GM12878 (cell line): Measurements from ENCODE around the gene MICAL3. TPM values are rescaled to one million over a fixed set of nuclear protein-coding genes. Genes with fewer than 3 reads are reported as not detected.

Experiments used
- ATAC-seq: fragments of 200-7000 bp; cut with Tn5 transposase; 3 replicates; pipeline ENCODE4 v1.9.1; 2020; ENCODE audit warnings: mild to moderate bottlenecking, moderate library complexity
- BruUV-seq: library from RNA; stranded (reverse); fragments of 400-500 nt; replicated peaks from 2 replicates; lab custom pipeline; 2021; lab: Mats Ljungman, UMichigan
- CTCF ChIA-PET: fragments of 300-600 bp; sonication (Branson Sonifier 250); formaldehyde crosslinking; extraction: SDS; loops from one replicate; lab custom pipeline; 2021; ENCODE audit warnings: inconsistent platforms; lab: Yijun Ruan, JAX
- POLR2A ChIA-PET: fragments of 350-600 bp; formaldehyde crosslinking; extraction: SDS; loops from one replicate; lab custom pipeline; 2021; ENCODE audit warnings: inconsistent platforms; lab: Charles Lee
- RAD21 ChIA-PET: fragments of 300-600 bp; sonication (Branson Sonifier 250); formaldehyde crosslinking; loops from one replicate; lab custom pipeline; 2023; ENCODE audit warnings: antibody characterized with exemption; ENCODE audit not compliant: unreplicated experiment; lab: Charles Lee
- SMC1A ChIA-PET: fragments of 300-600 bp; sonication (Branson Sonifier 250); formaldehyde crosslinking; loops from one replicate; lab custom pipeline; 2023; ENCODE audit not compliant: unreplicated experiment, uncharacterized antibody; lab: Charles Lee
- DNase-seq: peaks from one replicate; pipeline ENCODE4 v3.0.0-alpha.2; 2011; ENCODE audit warnings: low read depth, low spot score
- FAIRE-seq: peaks from 3 replicates; lab custom pipeline; 2011; peaks lifted over from hg19 to GRCh38; lab: Jason Lieb, UNC
- H2AFZ ChIP-seq: 2 replicates; pipeline ENCODE4 v1.6.0; 2011; ENCODE audit warnings: low read depth, low read length, control low read depth; ENCODE audit not compliant: control insufficient read depth
- H3K27ac ChIP-seq: 2 replicates; pipeline ENCODE4 v1.5.1; 2011; ENCODE audit warnings: control low read depth; ENCODE audit not compliant: control insufficient read depth, insufficient read depth
- H3K27me3 ChIP-seq, 2 experiments: replicated peaks in 1 of 2; 2 replicates each; pipeline versions ENCODE4 v1.6.0 to v1.6.1; 2011; ENCODE audit warnings: low read length in 1 of 2; ENCODE audit not compliant: control insufficient read depth in 2 of 2, insufficient read depth in 2 of 2
- H3K36me3 ChIP-seq, 2 experiments: 2 replicates each; pipeline ENCODE4 v1.5.1; 2011; ENCODE audit warnings: low read length in 1 of 2; ENCODE audit not compliant: control insufficient read depth in 2 of 2, insufficient read depth in 2 of 2
- H3K4me1 ChIP-seq: 2 replicates; pipeline ENCODE4 v1.6.1; 2011; ENCODE audit warnings: mild to moderate bottlenecking, low read length, moderate library complexity, mixed read lengths; ENCODE audit not compliant: control insufficient read depth, insufficient read depth
- H3K4me2 ChIP-seq: 2 replicates; pipeline ENCODE4 v1.6.0; 2011; ENCODE audit warnings: control low read depth; ENCODE audit not compliant: control insufficient read depth, insufficient read depth
- H3K4me3 ChIP-seq: fragments of 200-600 bp; sonication (generic); 2 replicates; pipeline ENCODE4 v1.5.1; 2016
- H3K79me2 ChIP-seq: 2 replicates; pipeline ENCODE4 v1.6.0; 2011; ENCODE audit warnings: low read length; ENCODE audit not compliant: control insufficient read depth, insufficient read depth
- H3K9ac ChIP-seq: 2 replicates; pipeline ENCODE4 v1.8.0; 2011; ENCODE audit warnings: low read length, control low read depth, mixed read lengths; ENCODE audit not compliant: control insufficient read depth, insufficient read depth
- H3K9me3 ChIP-seq: replicated peaks from 3 replicates; pipeline ENCODE4 v1.5.1; 2011; ENCODE audit warnings: mild to moderate bottlenecking, low read length; ENCODE audit not compliant: control insufficient read depth, insufficient read depth
- H4K20me1 ChIP-seq: 2 replicates; pipeline ENCODE4 v1.6.0; 2011; ENCODE audit not compliant: control insufficient read depth, insufficient read depth
- ATF7 ChIP-seq: fragments of 450-650 bp; IDR thresholded peaks from 2 replicates; pipeline ENCODE4 v1.6.1; 2016; ENCODE audit warnings: low read depth, mild to moderate bottlenecking
- BACH1 ChIP-seq: fragments of 450-650 bp; IDR thresholded peaks from 2 replicates; pipeline ENCODE4 v1.6.1; 2017; ENCODE audit warnings: mild to moderate bottlenecking, borderline replicate concordance
- BRCA1 ChIP-seq: IDR thresholded peaks from 2 replicates; pipeline ENCODE4 v1.6.1; 2011; ENCODE audit warnings: low read depth, low read length, improper control_type of control experiment
- CBFB ChIP-seq: IDR thresholded peaks from 2 replicates; pipeline ENCODE4 v1.6.1; 2016; ENCODE audit warnings: antibody characterized with exemption, low read depth
- ESRRA ChIP-seq: IDR thresholded peaks from 2 replicates; pipeline ENCODE4 v1.6.1; 2012; ENCODE audit warnings: mild to moderate bottlenecking, low read length, improper control_type of control experiment
- FOXK2 ChIP-seq: fragments of 450-650 bp; IDR thresholded peaks from 2 replicates; pipeline ENCODE4 v1.6.1; 2017; ENCODE audit warnings: mild to moderate bottlenecking, moderate library complexity
- GABPA ChIP-seq: IDR thresholded peaks from 2 replicates; pipeline ENCODE4 v1.6.1; 2014; ENCODE audit warnings: antibody characterized with exemption, low read depth, mild to moderate bottlenecking, inconsistent platforms
- HDGF ChIP-seq: fragments of 450-650 bp; IDR thresholded peaks from 2 replicates; pipeline ENCODE4 v1.6.1; 2016; ENCODE audit warnings: antibody characterized with exemption
- JUND ChIP-seq: IDR thresholded peaks from 2 replicates; pipeline ENCODE4 v1.6.1; 2012; ENCODE audit warnings: low read depth, mild to moderate bottlenecking, low read length, improper control_type of control experiment, moderate library complexity
- NFYA ChIP-seq: IDR thresholded peaks from 2 replicates; pipeline ENCODE4 v1.6.1; 2011; ENCODE audit warnings: low read depth, mild to moderate bottlenecking, low read length, improper control_type of control experiment, borderline replicate concordance
- NR2C1 ChIP-seq: fragments of 450-650 bp; IDR thresholded peaks from 2 replicates; pipeline ENCODE4 v1.6.1; 2017; ENCODE audit warnings: antibody characterized with exemption, mild to moderate bottlenecking, moderate library complexity
- NR2C2 ChIP-seq: IDR thresholded peaks from 2 replicates; pipeline ENCODE4 v1.6.1; 2011; ENCODE audit warnings: borderline replicate concordance, low read depth; ENCODE audit not compliant: control insufficient read depth, insufficient read length
- NR2F1 ChIP-seq: fragments of 450-650 bp; conservative IDR thresholded peaks from 2 replicates; pipeline ENCODE4 v1.6.1; 2017; ENCODE audit warnings: mild to moderate bottlenecking
- PAX5 ChIP-seq: IDR thresholded peaks from 2 replicates; pipeline ENCODE4 v1.6.1; 2011; ENCODE audit warnings: low read depth, low read length, borderline replicate concordance
- RUNX3 ChIP-seq: IDR thresholded peaks from 2 replicates; pipeline ENCODE4 v1.6.1; 2012; ENCODE audit warnings: low read length, inconsistent platforms
- ZNF24 ChIP-seq: fragments of 450-650 bp; IDR thresholded peaks from 2 replicates; pipeline ENCODE4 v1.6.1; 2017; ENCODE audit warnings: antibody characterized with exemption, mild to moderate bottlenecking
- ZNF274 ChIP-seq: IDR thresholded peaks from one replicate; pipeline ENCODE4 v1.8.0; 2011; ENCODE audit not compliant: insufficient read length, insufficient read depth
- WGBS: methylation state at CpG from one replicate; pipeline ENCODE4 v1.1.6; 2016; ENCODE audit warnings: low lambda C conversion rate; ENCODE audit not compliant: insufficient replicate concordance, insufficient coverage; ENCODE audit errors: missing lambda C conversion rate; 5-methylcytosine and 5-hydroxymethylcytosine counted together
- in situ Hi-C: fragments of 300-500 bp; cut with MboI; formaldehyde crosslinking; loops from 9 replicates; pipeline ENCODE4 v1.14.3; 2018; ENCODE audit warnings: mixed read lengths
- intact Hi-C: fragments of 100-400 bp; cut with micrococcal nuclease; formaldehyde crosslinking; loops from one replicate; pipeline ENCODE4 v1.14.2; 2022; ENCODE audit not compliant: unreplicated experiment
- polyA plus RNA-seq, 11 experiments: library from polyadenylated mRNA; depleted of rRNA in 4 of 11; unstranded in 6 of 11; stranded (reverse) in 5 of 11; fragments of >200 nt; fragmentation: Nextera tagmentation in 4 of 11; fragmentation: Illumina TruSeq in 1 of 11; extraction: Ambion mirVana in 4 of 11; extraction: Trizol in 1 of 11; gene quantifications; 1 replicate in 1 of 11; 2 replicates in 10 of 11; pipeline versions ENCODE4 v1.2.1 to v1.2.3, GENCODE V29; 2011 to 2016; ENCODE audit warnings: inconsistent platforms in 2 of 11, missing spikeins in 2 of 11, low read depth in 1 of 11
- total RNA-seq, 4 experiments: library from RNA; depleted of rRNA in 3 of 4; stranded (reverse); fragments of >200 nt in 3 of 4; fragmentation: Illumina TruSeq in 1 of 4; extraction: Trizol in 1 of 4; gene quantifications; 2 replicates each; pipeline versions ENCODE4 v1.2.1 to v1.2.3, GENCODE V29; 2013 to 2021
- TF ChIP-seq, protein P1 (sequence below): fragments of 450-650 bp; IDR thresholded peaks from 2 replicates; pipeline ENCODE4 v1.6.1; 2016; ENCODE audit warnings: mild to moderate bottlenecking
- TF ChIP-seq, protein P2 (sequence below): fragments of 450-650 bp; IDR thresholded peaks from 2 replicates; pipeline ENCODE4 v1.6.1; 2016; ENCODE audit warnings: mild to moderate bottlenecking
- TF ChIP-seq, protein P3 (sequence below): fragments of 450-650 bp; IDR thresholded peaks from 2 replicates; pipeline ENCODE4 v1.6.1; 2018; ENCODE audit warnings: mild to moderate bottlenecking, low read depth, moderate library complexity; ENCODE audit not compliant: partially characterized antibody

The MICAL3 gene
- total and polyA plus RNA-seq, 10 of the 15 experiments (the other 5 are each of a cell fraction or from before 2014, with no cell fraction given), result 2.6 to 92.2 (median 24.0) TPM

- 0 out of 2 replicates have a peak, but pooled peaks cover 4% of the 10 kb centered on the region for H4K20me1 ChIP-seq
- no peaks in the 10 kb centered on the region; a peak in 1 of 4 replicates for H3K36me3 ChIP-seq
- peaks cover 16% of the 10 kb centered on the region for H3K79me2 ChIP-seq
- TF ChIP-seq NFYA, result no peak
- TF ChIP-seq PAX5, result no peak
- TF ChIP-seq ESRRA, result no peak
- no peak for TF ChIP-seq ATF7
- TF ChIP-seq CBFB, result no peak
- TF ChIP-seq ZNF274, result no peak
- TF ChIP-seq, protein P1, sequence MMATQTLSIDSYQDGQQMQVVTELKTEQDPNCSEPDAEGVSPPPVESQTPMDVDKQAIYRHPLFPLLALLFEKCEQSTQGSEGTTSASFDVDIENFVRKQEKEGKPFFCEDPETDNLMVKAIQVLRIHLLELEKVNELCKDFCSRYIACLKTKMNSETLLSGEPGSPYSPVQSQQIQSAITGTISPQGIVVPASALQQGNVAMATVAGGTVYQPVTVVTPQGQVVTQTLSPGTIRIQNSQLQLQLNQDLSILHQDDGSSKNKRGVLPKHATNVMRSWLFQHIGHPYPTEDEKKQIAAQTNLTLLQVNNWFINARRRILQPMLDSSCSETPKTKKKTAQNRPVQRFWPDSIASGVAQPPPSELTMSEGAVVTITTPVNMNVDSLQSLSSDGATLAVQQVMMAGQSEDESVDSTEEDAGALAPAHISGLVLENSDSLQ, result no peak
- no peak for TF ChIP-seq FOXK2
- TF ChIP-seq BACH1, result no peak
- no peak for TF ChIP-seq NR2C2
- TF ChIP-seq, protein P2, sequence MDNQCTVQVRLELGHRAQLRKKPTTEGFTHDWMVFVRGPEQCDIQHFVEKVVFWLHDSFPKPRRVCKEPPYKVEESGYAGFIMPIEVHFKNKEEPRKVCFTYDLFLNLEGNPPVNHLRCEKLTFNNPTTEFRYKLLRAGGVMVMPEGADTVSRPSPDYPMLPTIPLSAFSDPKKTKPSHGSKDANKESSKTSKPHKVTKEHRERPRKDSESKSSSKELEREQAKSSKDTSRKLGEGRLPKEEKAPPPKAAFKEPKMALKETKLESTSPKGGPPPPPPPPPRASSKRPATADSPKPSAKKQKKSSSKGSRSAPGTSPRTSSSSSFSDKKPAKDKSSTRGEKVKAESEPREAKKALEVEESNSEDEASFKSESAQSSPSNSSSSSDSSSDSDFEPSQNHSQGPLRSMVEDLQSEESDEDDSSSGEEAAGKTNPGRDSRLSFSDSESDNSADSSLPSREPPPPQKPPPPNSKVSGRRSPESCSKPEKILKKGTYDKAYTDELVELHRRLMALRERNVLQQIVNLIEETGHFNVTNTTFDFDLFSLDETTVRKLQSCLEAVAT, result no peak
- TF ChIP-seq GABPA, result no peak
- TF ChIP-seq NR2C1, result no peak
- TF ChIP-seq, protein P3, sequence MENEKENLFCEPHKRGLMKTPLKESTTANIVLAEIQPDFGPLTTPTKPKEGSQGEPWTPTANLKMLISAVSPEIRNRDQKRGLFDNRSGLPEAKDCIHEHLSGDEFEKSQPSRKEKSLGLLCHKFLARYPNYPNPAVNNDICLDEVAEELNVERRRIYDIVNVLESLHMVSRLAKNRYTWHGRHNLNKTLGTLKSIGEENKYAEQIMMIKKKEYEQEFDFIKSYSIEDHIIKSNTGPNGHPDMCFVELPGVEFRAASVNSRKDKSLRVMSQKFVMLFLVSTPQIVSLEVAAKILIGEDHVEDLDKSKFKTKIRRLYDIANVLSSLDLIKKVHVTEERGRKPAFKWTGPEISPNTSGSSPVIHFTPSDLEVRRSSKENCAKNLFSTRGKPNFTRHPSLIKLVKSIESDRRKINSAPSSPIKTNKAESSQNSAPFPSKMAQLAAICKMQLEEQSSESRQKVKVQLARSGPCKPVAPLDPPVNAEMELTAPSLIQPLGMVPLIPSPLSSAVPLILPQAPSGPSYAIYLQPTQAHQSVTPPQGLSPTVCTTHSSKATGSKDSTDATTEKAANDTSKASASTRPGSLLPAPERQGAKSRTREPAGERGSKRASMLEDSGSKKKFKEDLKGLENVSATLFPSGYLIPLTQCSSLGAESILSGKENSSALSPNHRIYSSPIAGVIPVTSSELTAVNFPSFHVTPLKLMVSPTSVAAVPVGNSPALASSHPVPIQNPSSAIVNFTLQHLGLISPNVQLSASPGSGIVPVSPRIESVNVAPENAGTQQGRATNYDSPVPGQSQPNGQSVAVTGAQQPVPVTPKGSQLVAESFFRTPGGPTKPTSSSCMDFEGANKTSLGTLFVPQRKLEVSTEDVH, result no peak
- no peak for TF ChIP-seq BRCA1
- no peak for TF ChIP-seq RUNX3
- TF ChIP-seq JUND, result no peak
- TF ChIP-seq HDGF, result no peak
- no peak for TF ChIP-seq ZNF24
- no peak for TF ChIP-seq NR2F1
- TF ChIP-seq, all 136 proteins: peak for 0
- ChIA-PET RAD21 (interaction anchor here (1.2 to 2.2 kb wide), 4 partner anchors 67 to 158 kb away, joined by 4 to 9 read pairs (median 4); partner anchors contain the start of gene PEX26), SMC1A (interaction anchor here (0.6 to 1.6 kb wide), 3 partner anchors 9 to 156 kb away, joined by 3 to 4 read pairs (median 3); no protein-coding TSS in a partner anchor), POLR2A (interaction anchor here (0.6 kb wide), 1 partner anchor 30 kb away, joined by 3 read pairs; no protein-coding TSS in a partner anchor), CTCF (interaction anchor here (2.0 to 3.5 kb wide), 2 partner anchors 105 to 157 kb away, joined by 6 to 25 read pairs; partner anchors contain the start of gene MICAL3)
- H3K4me2 ChIP-seq, result no peak overlapping the region
- FAIRE-seq (no peak), DNase-seq (no peak), ATAC-seq (no peak)
- H3K4me1 ChIP-seq, result peaks cover 23% of the 10 kb centered on the region
- H3K9me3 ChIP-seq, result no peaks in the 10 kb centered on the region
- no peaks in the 10 kb centered on the region for H3K27me3 ChIP-seq
- no peak overlapping the region for H2AFZ ChIP-seq
- H3K27ac ChIP-seq, result no peak overlapping the region
- WGBS, result 51% methylated on average over 11 of the region's 11 CpGs
- no peak overlapping the region for H3K4me3 ChIP-seq
- no TSS peak for BruUV-seq
- no peak overlapping the region for H3K9ac ChIP-seq
- in situ Hi-C loops, result no loop called here
- intact Hi-C loops, result no loop called here
Measured at GRCh38 chr22:17919276-17920144, 104.9 kb downstream of the MICAL3 start.
